ENCODE results near the gene THOC5.

DNA sequence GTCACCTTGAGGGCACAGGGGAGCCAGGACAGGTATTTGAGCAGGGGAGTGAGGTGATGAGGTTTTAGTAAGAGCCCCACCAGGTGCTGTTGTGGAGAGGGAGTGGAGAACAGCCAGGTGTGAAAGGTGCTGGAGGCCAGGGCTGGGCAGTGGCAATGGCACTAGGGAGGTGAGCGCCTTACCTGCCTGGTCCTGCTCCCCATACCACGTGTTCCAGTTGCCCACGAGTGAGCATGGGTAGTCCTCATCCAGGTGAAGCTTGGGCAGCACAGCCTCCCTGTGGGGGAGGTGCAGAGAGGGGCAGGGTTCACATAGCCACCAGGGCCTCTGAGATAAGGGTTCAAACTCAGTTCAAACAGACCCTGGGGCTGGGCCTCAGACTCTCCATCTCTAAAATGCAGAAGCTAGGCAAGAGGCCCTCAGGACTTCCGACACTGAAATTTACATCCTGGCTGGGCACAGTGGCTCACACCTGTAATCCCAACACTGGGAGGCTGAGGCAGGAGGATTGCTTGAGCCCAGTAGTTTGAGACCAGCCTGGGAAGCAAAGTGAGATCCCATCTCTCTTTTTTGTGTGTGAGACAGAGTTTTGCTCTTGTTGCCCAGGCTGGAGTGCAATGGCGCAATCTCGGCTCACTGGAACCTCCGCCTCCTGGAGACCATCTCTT lies 15.6 kb upstream of the THOC5 start:
- TF ChIP-seq TAF1 (IDR thresholded peaks at IDR 0.05; ENCODE audit: borderline replicate concordance, low read depth, low read length) (no peak), GABPA (IDR thresholded peaks at IDR 0.05; ENCODE audit: low read depth) (no peak)
- TF ChIP-seq, protein P1, sequence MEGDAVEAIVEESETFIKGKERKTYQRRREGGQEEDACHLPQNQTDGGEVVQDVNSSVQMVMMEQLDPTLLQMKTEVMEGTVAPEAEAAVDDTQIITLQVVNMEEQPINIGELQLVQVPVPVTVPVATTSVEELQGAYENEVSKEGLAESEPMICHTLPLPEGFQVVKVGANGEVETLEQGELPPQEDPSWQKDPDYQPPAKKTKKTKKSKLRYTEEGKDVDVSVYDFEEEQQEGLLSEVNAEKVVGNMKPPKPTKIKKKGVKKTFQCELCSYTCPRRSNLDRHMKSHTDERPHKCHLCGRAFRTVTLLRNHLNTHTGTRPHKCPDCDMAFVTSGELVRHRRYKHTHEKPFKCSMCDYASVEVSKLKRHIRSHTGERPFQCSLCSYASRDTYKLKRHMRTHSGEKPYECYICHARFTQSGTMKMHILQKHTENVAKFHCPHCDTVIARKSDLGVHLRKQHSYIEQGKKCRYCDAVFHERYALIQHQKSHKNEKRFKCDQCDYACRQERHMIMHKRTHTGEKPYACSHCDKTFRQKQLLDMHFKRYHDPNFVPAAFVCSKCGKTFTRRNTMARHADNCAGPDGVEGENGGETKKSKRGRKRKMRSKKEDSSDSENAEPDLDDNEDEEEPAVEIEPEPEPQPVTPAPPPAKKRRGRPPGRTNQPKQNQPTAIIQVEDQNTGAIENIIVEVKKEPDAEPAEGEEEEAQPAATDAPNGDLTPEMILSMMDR (IDR thresholded peaks at IDR 0.05), result no peak
- TF ChIP-seq, protein P2, sequence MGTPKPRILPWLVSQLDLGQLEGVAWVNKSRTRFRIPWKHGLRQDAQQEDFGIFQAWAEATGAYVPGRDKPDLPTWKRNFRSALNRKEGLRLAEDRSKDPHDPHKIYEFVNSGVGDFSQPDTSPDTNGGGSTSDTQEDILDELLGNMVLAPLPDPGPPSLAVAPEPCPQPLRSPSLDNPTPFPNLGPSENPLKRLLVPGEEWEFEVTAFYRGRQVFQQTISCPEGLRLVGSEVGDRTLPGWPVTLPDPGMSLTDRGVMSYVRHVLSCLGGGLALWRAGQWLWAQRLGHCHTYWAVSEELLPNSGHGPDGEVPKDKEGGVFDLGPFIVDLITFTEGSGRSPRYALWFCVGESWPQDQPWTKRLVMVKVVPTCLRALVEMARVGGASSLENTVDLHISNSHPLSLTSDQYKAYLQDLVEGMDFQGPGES (IDR thresholded peaks at IDR 0.05; ENCODE audit: low read depth, low read length), result no peak
- TF ChIP-seq, protein P3, sequence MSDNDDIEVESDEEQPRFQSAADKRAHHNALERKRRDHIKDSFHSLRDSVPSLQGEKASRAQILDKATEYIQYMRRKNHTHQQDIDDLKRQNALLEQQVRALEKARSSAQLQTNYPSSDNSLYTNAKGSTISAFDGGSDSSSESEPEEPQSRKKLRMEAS (IDR thresholded peaks at IDR 0.05; ENCODE audit: low read depth), result no peak
